Measurements from ENCODE around the gene TSPOAP1.

TSPOAP1 gene

DNA sequence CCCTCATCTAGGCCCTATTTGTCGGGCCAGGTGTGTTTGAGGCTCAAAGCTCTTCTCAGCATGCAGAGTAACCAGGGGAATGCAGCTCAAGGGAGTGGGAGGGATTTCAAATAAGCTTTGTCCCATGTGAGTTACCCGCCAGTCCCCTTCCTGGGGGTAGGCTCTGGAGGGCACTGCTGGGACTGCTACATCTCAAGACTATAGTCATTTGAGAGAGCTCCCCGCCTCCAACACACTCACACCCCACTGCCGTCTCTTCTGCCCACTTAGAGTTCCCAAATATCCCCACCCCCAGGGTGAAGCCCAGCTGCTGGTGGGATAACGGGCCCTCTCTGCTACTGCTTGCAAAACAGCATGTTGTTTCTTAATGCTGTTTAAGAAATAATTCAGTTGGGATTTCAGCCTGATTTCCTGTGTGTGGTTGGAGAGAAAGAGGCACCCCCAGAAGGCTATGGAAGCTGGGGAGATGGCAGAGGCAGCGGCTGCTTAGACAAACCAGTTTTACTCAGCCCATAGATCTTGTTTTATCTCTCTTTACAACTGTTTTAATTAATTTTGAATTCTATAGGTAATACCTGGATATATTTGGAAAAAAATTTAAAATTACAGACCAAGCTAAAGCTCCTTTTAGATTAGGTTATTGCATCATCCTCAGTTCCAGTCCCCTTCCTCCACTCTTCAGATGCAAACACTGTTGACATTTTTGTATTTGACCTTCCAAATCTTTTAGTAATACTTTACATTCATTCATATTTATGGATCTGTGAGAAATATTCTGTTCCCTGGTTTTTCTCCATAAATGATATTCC lies 43.8 kb downstream of the TSPOAP1 start:
- Histone ChIP-seq H3K9me3 (ENCODE audit: control insufficient read depth, insufficient read depth, low read depth, low read length) (no peaks in the 10 kb centered on the region), H3K9ac (ENCODE audit: low read length) (no peak overlapping the region), H3K36me3 (ENCODE audit: control insufficient read depth, insufficient read depth, low read length) (no peaks in the 10 kb centered on the region), H3K4me1 (ENCODE audit: control insufficient read depth, insufficient read depth, low read length) (peaks cover 12% of the 10 kb centered on the region), H3K27me3 (ENCODE audit: control insufficient read depth, insufficient read depth, low read length) (peaks cover 11% of the 10 kb centered on the region), H3K4me3 (ENCODE audit: low read depth, low read length) (no peak overlapping the region), H3K27ac (ENCODE audit: low read depth, low read length) (no peak overlapping the region)

DNA sequence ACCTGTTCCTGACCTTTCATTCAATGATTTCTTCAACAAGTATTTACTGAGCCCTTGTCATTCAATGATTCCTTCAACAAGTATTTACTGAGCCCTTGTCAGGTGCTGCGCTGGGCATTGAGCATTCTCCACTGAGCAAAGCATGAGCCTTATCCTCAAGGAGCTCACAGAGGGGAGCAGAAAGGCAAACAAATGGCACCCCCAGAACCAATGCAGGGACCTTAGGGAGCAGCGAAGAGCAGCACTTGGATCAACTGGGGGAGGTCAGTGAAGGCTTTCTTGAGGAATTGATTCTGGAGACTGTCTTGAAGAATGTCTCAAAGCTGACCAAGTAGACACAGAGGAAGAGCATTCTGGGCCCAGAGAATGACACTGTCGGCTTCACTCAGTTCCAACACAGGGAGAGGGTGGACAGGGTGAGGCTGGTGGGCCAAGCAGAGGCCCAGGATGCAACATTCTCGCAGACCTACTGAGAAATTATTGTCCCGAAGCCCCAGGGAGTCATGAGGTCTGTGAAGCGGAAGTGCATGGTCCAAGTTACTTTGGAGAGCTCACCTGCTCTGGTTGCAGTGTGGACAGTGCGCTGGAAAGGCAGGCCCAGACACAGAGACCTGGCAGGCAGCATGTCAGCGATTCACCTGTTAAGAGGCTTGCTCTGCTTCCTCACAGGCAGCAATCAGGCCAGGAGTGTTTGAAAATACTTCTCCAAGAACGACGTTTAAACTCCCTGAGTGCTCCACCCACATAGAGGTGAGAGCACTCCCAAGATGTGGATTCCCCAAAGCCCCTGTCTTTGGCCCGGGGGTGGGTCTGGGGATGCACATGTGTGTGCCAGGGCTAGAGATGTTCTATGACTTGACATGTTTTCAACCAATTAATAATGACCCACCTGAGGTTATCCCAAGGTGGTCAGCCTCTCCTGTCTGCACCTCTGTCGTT lies 44.7 kb downstream of the TSPOAP1 start:
- H3K27me3 ChIP-seq (ENCODE audit: control insufficient read depth, insufficient read depth, low read length), result peaks cover 20% of the 10 kb centered on the region
- no peak overlapping the region for H3K4me3 ChIP-seq (ENCODE audit: low read depth, low read length)
- H3K4me1 ChIP-seq (ENCODE audit: control insufficient read depth, insufficient read depth, low read length), result peaks cover 12% of the 10 kb centered on the region
- no peaks in the 10 kb centered on the region for H3K9me3 ChIP-seq (ENCODE audit: control insufficient read depth, insufficient read depth, low read depth, low read length)
- no peaks in the 10 kb centered on the region for H3K36me3 ChIP-seq (ENCODE audit: control insufficient read depth, insufficient read depth, low read length)
- no peak overlapping the region for H3K9ac ChIP-seq (ENCODE audit: low read length)
- no peak overlapping the region for H3K27ac ChIP-seq (ENCODE audit: low read depth, low read length)

GRCh38 chr17:58282442-58282841 lies 46.2 kb downstream of the TSPOAP1 start:
- Histone ChIP-seq H3K4me3 (ENCODE audit: low read depth, low read length) (no peak overlapping the region), H3K9ac (ENCODE audit: low read length) (no peak overlapping the region), H3K27me3 (ENCODE audit: control insufficient read depth, insufficient read depth, low read length) (peaks cover 34% of the 10 kb centered on the region), H3K4me1 (ENCODE audit: control insufficient read depth, insufficient read depth, low read length) (peaks cover 12% of the 10 kb centered on the region), H3K36me3 (ENCODE audit: control insufficient read depth, insufficient read depth, low read length) (no peaks in the 10 kb centered on the region), H3K27ac (ENCODE audit: low read depth, low read length) (no peak overlapping the region), H3K9me3 (ENCODE audit: control insufficient read depth, insufficient read depth, low read depth, low read length) (no peaks in the 10 kb centered on the region)

GRCh38 chr17:58281511-58282011 lies 47.0 kb downstream of the TSPOAP1 start:
- H3K27ac ChIP-seq (ENCODE audit: low read depth, low read length), result no peak overlapping the region
- H3K4me1 ChIP-seq (ENCODE audit: control insufficient read depth, insufficient read depth, low read length), result peaks cover 12% of the 10 kb centered on the region
- H3K9ac ChIP-seq (ENCODE audit: low read length), result no peak overlapping the region
- no peaks in the 10 kb centered on the region for H3K36me3 ChIP-seq (ENCODE audit: control insufficient read depth, insufficient read depth, low read length)
- peaks cover 34% of the 10 kb centered on the region for H3K27me3 ChIP-seq (ENCODE audit: control insufficient read depth, insufficient read depth, low read length)
- H3K4me3 ChIP-seq (ENCODE audit: low read depth, low read length), result no peak overlapping the region
- H3K9me3 ChIP-seq (ENCODE audit: control insufficient read depth, insufficient read depth, low read depth, low read length), result no peaks in the 10 kb centered on the region

- Histone ChIP-seq H3K9ac (ENCODE audit: low read length) (no peak within 1 kb of the TSS), H3K4me1 (ENCODE audit: control insufficient read depth, insufficient read depth, low read length) (peaks cover 12% of the 10 kb centered on the region), H3K9me3 (ENCODE audit: control insufficient read depth, insufficient read depth, low read depth, low read length) (no peaks in the 10 kb centered on the region), H3K27me3 (ENCODE audit: control insufficient read depth, insufficient read depth, low read length) (peaks cover 34% of the 10 kb centered on the region), H3K4me3 (ENCODE audit: low read depth, low read length) (no peak within 1 kb of the TSS), H3K36me3 (ENCODE audit: control insufficient read depth, insufficient read depth, low read length) (no peaks in the 10 kb centered on the region), H3K27ac (ENCODE audit: low read depth, low read length) (no peak within 1 kb of the TSS)
Measured at GRCh38 chr17:58280480-58281217, 47.9 kb downstream of the TSPOAP1 start, which contains the start of gene MPO. Gene MPO, minus strand, starts transcription at chr17:58280935. Its CDS starts 177 bp downstream, at chr17:58280758.

DNA sequence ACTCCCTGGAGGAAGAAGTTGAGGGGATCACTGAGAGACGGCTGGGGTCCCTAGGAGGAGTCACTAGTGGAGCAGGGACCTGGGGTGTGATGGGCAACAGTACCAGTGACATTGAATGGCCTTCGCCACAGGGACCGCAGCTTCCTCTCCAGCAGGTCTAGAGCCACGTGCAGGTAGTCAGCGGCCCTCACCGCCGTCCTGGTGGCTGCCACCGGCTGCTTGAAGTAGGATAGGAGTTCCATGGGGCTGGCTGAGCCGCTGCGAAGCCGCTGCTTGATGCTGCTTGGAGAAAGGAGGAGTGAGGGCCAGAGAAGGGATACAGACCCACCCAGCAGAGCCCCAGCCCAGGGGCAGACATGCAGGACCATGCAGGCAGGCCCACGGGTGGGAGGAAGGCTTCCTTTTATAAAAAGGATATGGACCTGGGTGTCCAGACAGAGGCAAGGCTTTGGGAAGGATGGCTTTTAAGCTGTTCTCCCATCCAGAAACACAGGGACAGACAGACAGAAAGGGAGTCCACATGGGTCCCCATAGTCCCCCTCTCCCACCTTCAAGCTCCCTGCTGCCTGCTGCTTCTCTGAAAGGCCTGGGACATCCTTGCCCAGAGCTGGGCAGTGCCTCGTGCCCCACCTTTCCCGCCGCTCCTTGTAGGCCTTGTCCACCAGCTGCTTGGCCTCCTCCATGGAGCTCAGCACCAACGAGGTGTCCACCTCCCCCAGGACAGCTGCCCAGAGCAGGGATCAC lies 48.7 kb downstream of the TSPOAP1 start:
- H3K9ac ChIP-seq (ENCODE audit: low read length), result no peak overlapping the region
- no peaks in the 10 kb centered on the region for H3K36me3 ChIP-seq (ENCODE audit: control insufficient read depth, insufficient read depth, low read length)
- peaks cover 11% of the 10 kb centered on the region for H3K4me1 ChIP-seq (ENCODE audit: control insufficient read depth, insufficient read depth, low read length)
- peaks cover 34% of the 10 kb centered on the region for H3K27me3 ChIP-seq (ENCODE audit: control insufficient read depth, insufficient read depth, low read length)
- H3K4me3 ChIP-seq (ENCODE audit: low read depth, low read length), result no peak overlapping the region
- no peaks in the 10 kb centered on the region for H3K9me3 ChIP-seq (ENCODE audit: control insufficient read depth, insufficient read depth, low read depth, low read length)
- H3K27ac ChIP-seq (ENCODE audit: low read depth, low read length), result no peak overlapping the region

DNA sequence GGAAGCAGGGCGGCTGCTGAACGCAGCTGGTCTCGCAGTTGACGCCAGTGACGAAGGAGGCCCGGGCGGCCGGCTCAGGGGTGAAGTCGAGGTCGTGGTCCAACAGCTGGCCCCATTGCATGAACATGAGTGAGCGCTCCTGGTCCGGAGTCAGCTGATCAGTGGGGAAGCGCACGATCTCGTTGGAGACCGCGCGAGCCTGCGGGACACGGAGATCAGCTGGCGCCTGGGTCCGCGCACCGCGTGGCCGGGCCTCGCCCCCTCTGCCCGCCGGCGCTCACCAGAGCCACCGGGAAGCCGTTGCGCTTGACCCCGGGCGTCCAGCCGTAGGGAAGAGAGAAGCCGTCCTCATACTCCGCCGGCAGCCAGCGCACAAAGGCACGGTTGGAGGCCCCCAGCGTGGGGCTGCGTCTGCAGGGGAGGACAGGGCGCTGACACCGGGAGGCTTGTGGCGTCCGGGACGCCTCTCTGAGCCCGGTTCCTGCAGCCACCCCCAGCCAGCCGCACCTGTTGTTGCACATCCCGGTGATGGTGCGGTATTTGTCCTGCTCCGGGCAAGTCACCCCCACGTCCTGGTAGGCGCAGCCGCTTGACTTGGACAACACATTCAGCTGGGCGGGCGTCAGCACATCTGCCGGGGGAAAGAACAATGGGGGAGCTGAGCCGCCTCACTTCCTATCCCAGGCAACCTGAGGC lies 49.4 kb downstream of the TSPOAP1 start:
- Histone ChIP-seq H3K4me3 (ENCODE audit: low read depth, low read length) (no peak overlapping the region), H3K27ac (ENCODE audit: low read depth, low read length) (no peak overlapping the region), H3K36me3 (ENCODE audit: control insufficient read depth, insufficient read depth, low read length) (no peaks in the 10 kb centered on the region), H3K27me3 (ENCODE audit: control insufficient read depth, insufficient read depth, low read length) (peaks cover 34% of the 10 kb centered on the region), H3K9me3 (ENCODE audit: control insufficient read depth, insufficient read depth, low read depth, low read length) (no peaks in the 10 kb centered on the region), H3K4me1 (ENCODE audit: control insufficient read depth, insufficient read depth, low read length) (peaks cover 4% of the 10 kb centered on the region), H3K9ac (ENCODE audit: low read length) (no peak overlapping the region)

DNA sequence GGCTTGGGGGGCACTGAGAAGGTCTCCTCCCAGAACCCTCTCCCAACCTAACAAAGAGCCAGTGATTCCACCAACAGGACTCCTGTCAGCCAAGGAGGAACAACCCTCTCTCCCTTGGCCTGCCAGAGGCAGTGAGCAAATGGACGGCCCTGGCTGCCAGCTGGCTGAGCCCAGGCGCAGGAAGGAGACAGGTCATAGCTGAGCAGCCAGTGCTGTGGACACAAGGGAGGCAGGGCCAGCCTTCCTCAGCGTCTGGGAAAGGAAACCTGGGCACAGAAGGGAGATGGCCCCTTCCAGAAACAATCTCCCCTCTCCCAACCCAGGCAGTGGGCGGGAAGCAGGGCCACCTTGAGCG lies 50.0 kb downstream of the TSPOAP1 start:
- peaks cover 34% of the 10 kb centered on the region for H3K27me3 ChIP-seq (ENCODE audit: control insufficient read depth, insufficient read depth, low read length)
- H3K4me1 ChIP-seq (ENCODE audit: control insufficient read depth, insufficient read depth, low read length), result no peaks in the 10 kb centered on the region; the same call in 1 of the 2 replicates
- H3K4me3 ChIP-seq (ENCODE audit: low read depth, low read length), result no peak overlapping the region
- H3K9me3 ChIP-seq (ENCODE audit: control insufficient read depth, insufficient read depth, low read depth, low read length), result no peaks in the 10 kb centered on the region
- H3K36me3 ChIP-seq (ENCODE audit: control insufficient read depth, insufficient read depth, low read length), result no peaks in the 10 kb centered on the region
- no peak overlapping the region for H3K9ac ChIP-seq (ENCODE audit: low read length)
- H3K27ac ChIP-seq (ENCODE audit: low read depth, low read length), result no peak overlapping the region

DNA sequence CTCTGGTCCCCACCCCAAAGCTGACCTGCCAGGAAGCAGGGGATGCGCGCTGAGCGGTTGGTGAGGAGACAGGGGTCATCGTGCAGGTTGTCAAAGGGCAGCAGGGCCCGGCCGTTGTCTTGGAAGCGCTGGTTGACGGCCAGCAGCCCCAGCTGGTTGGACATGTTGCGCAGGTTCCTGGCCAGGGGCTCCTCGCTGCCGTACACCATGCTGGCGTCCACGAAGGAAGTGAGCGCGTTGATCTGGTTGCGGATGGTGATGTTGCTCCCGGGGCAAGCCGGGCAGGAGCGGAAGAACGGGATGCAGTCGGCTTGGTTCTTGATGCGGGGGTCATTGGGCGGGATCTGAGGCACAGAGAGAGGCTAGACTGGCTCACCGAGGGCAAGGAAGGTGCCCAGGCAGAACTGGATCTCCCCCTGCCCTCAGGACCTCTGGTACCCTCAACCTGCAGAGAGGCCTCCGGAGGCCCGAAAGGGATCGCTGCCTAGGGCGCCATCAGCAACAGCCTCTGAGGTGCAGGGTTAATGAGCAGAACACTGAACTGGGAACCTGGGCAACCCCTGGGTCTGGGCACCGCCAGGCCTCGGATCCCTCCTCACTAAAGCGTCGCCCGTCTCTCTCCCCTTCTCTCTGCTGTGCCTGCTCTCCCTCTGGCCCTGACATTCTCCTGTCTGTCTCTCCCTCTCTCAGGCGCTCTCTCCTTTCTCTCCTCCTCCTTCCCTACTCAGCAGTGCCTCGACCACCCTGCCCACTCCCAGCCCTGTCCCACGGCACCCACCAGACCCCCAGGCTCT lies 50.6 kb downstream of the TSPOAP1 start:
- Histone ChIP-seq H3K4me1 (ENCODE audit: control insufficient read depth, insufficient read depth, low read length) (no peaks in the 10 kb centered on the region; the same call in 1 of the 2 replicates), H3K36me3 (ENCODE audit: control insufficient read depth, insufficient read depth, low read length) (no peaks in the 10 kb centered on the region), H3K9me3 (ENCODE audit: control insufficient read depth, insufficient read depth, low read depth, low read length) (no peaks in the 10 kb centered on the region), H3K27ac (ENCODE audit: low read depth, low read length) (no peak overlapping the region), H3K9ac (ENCODE audit: low read length) (no peak overlapping the region), H3K27me3 (ENCODE audit: control insufficient read depth, insufficient read depth, low read length) (peaks cover 34% of the 10 kb centered on the region), H3K4me3 (ENCODE audit: low read depth, low read length) (no peak overlapping the region)

All from HUES6 (cell line).